Measurements from ENCODE around the gene TCAIM. TPM values are rescaled to one million over a fixed set of nuclear protein-coding genes. Genes with fewer than 3 reads are reported as not detected.
A peak's percentile ranks its signal among the peaks of the same experiment; 100 is the strongest.
"Not testable (repeated sequence)": the region's sequence is repeated elsewhere in the genome, so short reads cannot be mapped to it uniquely, and the experiment has no call there.

Gene TCAIM
- polyA plus RNA-seq, 1 donor (not counting 4 experiments of a cell fraction or from before 2014, with no cell fraction given) = 28.0 TPM

- H3K4me3 ChIP-seq (ENCODE audit: control insufficient read depth in 2 of 3, extremely low read depth in 1 of 3, insufficient read depth in 2 of 3, low read depth in 1 of 3, low read length in 3 of 3) = no peak overlapping the region
- peaks cover 0 to 1% of the 10 kb centered on the region in 2 experiments for H3K36me3 ChIP-seq (ENCODE audit: control insufficient read depth in 2 of 2, extremely low read depth in 1 of 2, insufficient read depth in 2 of 2, low read length in 2 of 2)
- no peaks in the 10 kb centered on the region for H3K9me1 ChIP-seq (ENCODE audit: control insufficient read depth, extremely low read depth, insufficient read depth, low read length)
- no peaks in the 10 kb centered on the region for H3K9me3 ChIP-seq (ENCODE audit: control insufficient read depth, low read depth, low read length)
- no peak overlapping the region for H3K4me2 ChIP-seq (ENCODE audit: control insufficient read depth, extremely low read depth, insufficient read depth, low read depth, low read length)
- H2AFZ ChIP-seq (ENCODE audit: control insufficient read depth, low read length) = no peak overlapping the region
- H3K79me2 ChIP-seq (ENCODE audit: control insufficient read depth, insufficient read depth, low read length) = no peaks in the 10 kb centered on the region
- FAIRE-seq (no peak), DNase-seq (ENCODE audit: low read depth, low spot score) (no peak)
- H3K4me1 ChIP-seq (ENCODE audit: control insufficient read depth, extremely low read depth, insufficient read depth, low read length) = no peaks in the 10 kb centered on the region
- no peak overlapping the region for H3K9ac ChIP-seq (ENCODE audit: control insufficient read depth, extremely low read depth, insufficient read depth, low read length)
- no peak for TF ChIP-seq CTCF (optimal IDR thresholded peaks at IDR 0.05 in 1 of 3, IDR thresholded peaks at IDR 0.05 in 1 of 3, conservative IDR thresholded peaks at IDR 0.05 in 1 of 3; ENCODE audit: extremely low read depth in 1 of 3, insufficient read depth in 2 of 3, low read length in 3 of 3)
- no peak for TF ChIP-seq EZH2 (IDR thresholded peaks at IDR 0.05; ENCODE audit: low read length)
- H3K27ac ChIP-seq (ENCODE audit: control insufficient read depth, insufficient read depth, low read length) = no peak overlapping the region
- no peaks in the 10 kb centered on the region for H3K27me3 ChIP-seq (ENCODE audit: control insufficient read depth, extremely low read depth, insufficient read depth, low read length)
- dilution Hi-C loops (cut with MboI; ENCODE audit: extremely low pct_ligation_motif_present, low sequenced_read_pairs) = no loop called here
- H4K20me1 ChIP-seq (ENCODE audit: control insufficient read depth, extremely low read depth, insufficient read depth, low read length) = no peaks in the 10 kb centered on the region
Measured at GRCh38 chr3:44395714-44396113, 57.1 kb downstream of the TCAIM start.

GRCh38 chr3:44396200-44397171 is 57.9 kb downstream of the TCAIM start:
- dilution Hi-C loops (cut with MboI; ENCODE audit: extremely low pct_ligation_motif_present, low sequenced_read_pairs) = no loop called here
- Histone ChIP-seq H3K79me2 (ENCODE audit: control insufficient read depth, insufficient read depth, low read length) (no peaks in the 10 kb centered on the region), H2AFZ (ENCODE audit: control insufficient read depth, low read length) (no peak overlapping the region), H3K36me3 (ENCODE audit: control insufficient read depth in 2 of 2, extremely low read depth in 1 of 2, insufficient read depth in 2 of 2, low read length in 2 of 2) (peaks cover 0 to 1% of the 10 kb centered on the region in 2 experiments), H4K20me1 (ENCODE audit: control insufficient read depth, extremely low read depth, insufficient read depth, low read length) (no peaks in the 10 kb centered on the region), H3K9me1 (ENCODE audit: control insufficient read depth, extremely low read depth, insufficient read depth, low read length) (no peaks in the 10 kb centered on the region), H3K27me3 (ENCODE audit: control insufficient read depth, extremely low read depth, insufficient read depth, low read length) (no peaks in the 10 kb centered on the region), H3K4me2 (ENCODE audit: control insufficient read depth, extremely low read depth, insufficient read depth, low read depth, low read length) (no peak overlapping the region), H3K4me3 (ENCODE audit: control insufficient read depth in 2 of 3, extremely low read depth in 1 of 3, insufficient read depth in 2 of 3, low read depth in 1 of 3, low read length in 3 of 3) (no peak overlapping the region), H3K9me3 (ENCODE audit: control insufficient read depth, low read depth, low read length) (no peaks in the 10 kb centered on the region), H3K27ac (ENCODE audit: control insufficient read depth, insufficient read depth, low read length) (no peak overlapping the region), H3K4me1 (ENCODE audit: control insufficient read depth, extremely low read depth, insufficient read depth, low read length) (no peaks in the 10 kb centered on the region), H3K9ac (ENCODE audit: control insufficient read depth, extremely low read depth, insufficient read depth, low read length) (no peak overlapping the region)
- TF ChIP-seq EZH2 (IDR thresholded peaks at IDR 0.05; ENCODE audit: low read length) (no peak), CTCF (optimal IDR thresholded peaks at IDR 0.05 in 1 of 3, IDR thresholded peaks at IDR 0.05 in 1 of 3, conservative IDR thresholded peaks at IDR 0.05 in 1 of 3; ENCODE audit: extremely low read depth in 1 of 3, insufficient read depth in 2 of 3, low read length in 3 of 3) (no peak)
- DNase-seq (ENCODE audit: low read depth, low spot score) = no peak
- peak; percentile 53 for FAIRE-seq

GRCh38 chr3:44398271-44398670 is 59.7 kb downstream of the TCAIM start:
- dilution Hi-C loops (cut with MboI; ENCODE audit: extremely low pct_ligation_motif_present, low sequenced_read_pairs); H3K79me2 ChIP-seq (ENCODE audit: control insufficient read depth, insufficient read depth, low read length); DNase-seq (ENCODE audit: low read depth, low spot score); H3K4me3 ChIP-seq (ENCODE audit: control insufficient read depth in 2 of 3, extremely low read depth in 1 of 3, insufficient read depth in 2 of 3, low read depth in 1 of 3, low read length in 3 of 3); H3K9me1 ChIP-seq (ENCODE audit: control insufficient read depth, extremely low read depth, insufficient read depth, low read length); H3K9ac ChIP-seq (ENCODE audit: control insufficient read depth, extremely low read depth, insufficient read depth, low read length); H3K36me3 ChIP-seq (ENCODE audit: control insufficient read depth in 2 of 2, extremely low read depth in 1 of 2, insufficient read depth in 2 of 2, low read length in 2 of 2); H4K20me1 ChIP-seq (ENCODE audit: control insufficient read depth, extremely low read depth, insufficient read depth, low read length); H2AFZ ChIP-seq (ENCODE audit: control insufficient read depth, low read length); H3K27me3 ChIP-seq (ENCODE audit: control insufficient read depth, extremely low read depth, insufficient read depth, low read length); H3K27ac ChIP-seq (ENCODE audit: control insufficient read depth, insufficient read depth, low read length); FAIRE-seq; H3K9me3 ChIP-seq (ENCODE audit: control insufficient read depth, low read depth, low read length); H3K4me2 ChIP-seq (ENCODE audit: control insufficient read depth, extremely low read depth, insufficient read depth, low read depth, low read length); H3K4me1 ChIP-seq (ENCODE audit: control insufficient read depth, extremely low read depth, insufficient read depth, low read length): not testable (repeated sequence)
